ENCODE data around the gene CCDC190. TPM values are rescaled to one million over a fixed set of nuclear protein-coding genes. Genes with fewer than 3 reads are reported as not detected.

CCDC190 gene
- total and polyA plus RNA-seq, 9 of the 15 experiments (the other 6 are each of a cell fraction or from before 2014, with no cell fraction given): not detected

GRCh38 chr1:162849711-162850110, 11.3 kb downstream of the CCDC190 start (continued):
- no peak for TF ChIP-seq SREBF2 (CRISPR knock-in tag; IDR thresholded peaks at IDR 0.05)
- TF ChIP-seq RNF219 (CRISPR knock-in tag; IDR thresholded peaks at IDR 0.05): no peak
- TF ChIP-seq VEZF1 (CRISPR knock-in tag; IDR thresholded peaks at IDR 0.05): no peak
- TF ChIP-seq ZBTB12 (CRISPR knock-in tag; IDR thresholded peaks at IDR 0.05): no peak
- no peak for TF ChIP-seq RAD51 (IDR thresholded peaks at IDR 0.05; ENCODE audit: borderline replicate concordance, low read depth)
- no peak for TF ChIP-seq ZZZ3 (IDR thresholded peaks at IDR 0.05)
- no peak for TF ChIP-seq HMGXB4 (CRISPR knock-in tag; IDR thresholded peaks at IDR 0.05)
- TF ChIP-seq THAP12 (CRISPR knock-in tag; IDR thresholded peaks at IDR 0.05): no peak
- TF ChIP-seq LCOR (CRISPR knock-in tag; IDR thresholded peaks at IDR 0.05): no peak

Data from K562 (cell line).